Endodermal cell (in vitro differentiated cells): Measurements from ENCODE around the gene MAD2L2. TPM values are rescaled to one million over a fixed set of nuclear protein-coding genes. Genes with fewer than 3 reads are reported as not detected.

Experiments
- DNase-seq: peaks from one replicate; pipeline ENCODE4 v3.0.0-alpha.2; 2017
- H3K27ac ChIP-seq: 2 replicates; pipeline ENCODE4 v1.5.1; 2013; ENCODE audit warnings: mild to moderate bottlenecking, low read depth, low read length, moderate library complexity
- H3K27me3 ChIP-seq: 2 replicates; pipeline ENCODE4 v1.6.1; 2013; ENCODE audit warnings: mild to moderate bottlenecking, low read length, moderate library complexity; ENCODE audit not compliant: insufficient read depth, control insufficient read depth, poor library complexity, severe bottlenecking
- H3K36me3 ChIP-seq: 2 replicates; pipeline ENCODE4 v1.7.0; 2013; ENCODE audit warnings: mild to moderate bottlenecking, low read length, moderate library complexity; ENCODE audit not compliant: control insufficient read depth, insufficient read depth
- H3K4me1 ChIP-seq: one replicate; pipeline ENCODE4 v1.7.0; 2013; ENCODE audit warnings: low read length; ENCODE audit not compliant: control insufficient read depth, insufficient read depth
- H3K4me3 ChIP-seq: 2 replicates; pipeline ENCODE4 v1.5.1; 2013; ENCODE audit warnings: mild to moderate bottlenecking, low read length, moderate library complexity
- H3K9ac ChIP-seq: 2 replicates; pipeline ENCODE4 v1.6.1; 2013; ENCODE audit warnings: mild to moderate bottlenecking, low read length, moderate library complexity; ENCODE audit not compliant: poor library complexity, severe bottlenecking; ENCODE audit errors: extremely low read depth
- H3K9me3 ChIP-seq: 2 replicates; pipeline ENCODE4 v1.6.1; 2013; ENCODE audit warnings: mild to moderate bottlenecking, low read length, moderate library complexity; ENCODE audit not compliant: control insufficient read depth
- H3K27ac Mint-ChIP-seq: 2 replicates; pipeline ENCODE4 v1.8.0; 2020; ENCODE audit warnings: mixed read lengths
- H3K27me3 Mint-ChIP-seq: 2 replicates; pipeline ENCODE4 v1.8.0; 2021; ENCODE audit warnings: mild to moderate bottlenecking, mixed read lengths; ENCODE audit not compliant: insufficient read depth
- H3K36me3 Mint-ChIP-seq: 2 replicates; pipeline ENCODE4 v1.8.0; 2020; ENCODE audit warnings: low read depth, mixed read lengths
- H3K4me1 Mint-ChIP-seq: 2 replicates; pipeline ENCODE4 v1.8.0; 2020; ENCODE audit warnings: mixed read lengths
- H3K4me3 Mint-ChIP-seq: 2 replicates; pipeline ENCODE4 v1.8.0; 2020; ENCODE audit warnings: mild to moderate bottlenecking, moderate library complexity, mixed read lengths
- H3K9me3 Mint-ChIP-seq: 2 replicates; pipeline ENCODE4 v1.8.0; 2020; ENCODE audit warnings: mild to moderate bottlenecking, mixed read lengths
- CTCF ChIP-seq: fragments of 200-600 bp; sonication (generic); conservative IDR thresholded peaks from 2 replicates; pipeline ENCODE4 v1.5.0; 2021; ENCODE audit warnings: antibody characterized with exemption, mild to moderate bottlenecking
- WGBS, 2 experiments: methylation state at CpG; one replicate each; pipeline versions ENCODE4 v1.1.5 to v1.1.7; 2013; ENCODE audit warnings: missing lambda C conversion rate in 2 of 2, mixed read lengths in 1 of 2; ENCODE audit not compliant: insufficient coverage in 1 of 2, insufficient read length in 1 of 2; 5-methylcytosine and 5-hydroxymethylcytosine counted together
- total RNA-seq, 2 donors: library from RNA; stranded (reverse); fragmentation: NEBNext Ultra II Directional in 1 of 2; extraction: Animal tissue kit (Norgen Biotek cat#: 25700) in 1 of 2; gene quantifications; 2 replicates in 1 of 2; 3 replicates in 1 of 2; pipeline ENCODE4 v1.2.1, GENCODE V29; 2021

Gene MAD2L2
- total RNA-seq, 2 donors from 2014 or later, result 128 to 132 TPM

GRCh38 chr1:11649237-11649623 lies 31.7 kb downstream of the MAD2L2 start:
- no peak for DNase-seq
- H3K9ac ChIP-seq, result no peak overlapping the region
- no peaks in the 10 kb centered on the region for H3K4me1 ChIP-seq
- no peaks in the 10 kb centered on the region for H3K9me3 ChIP-seq
- WGBS, 2 experiments, result 40 to 41% methylated on average over 2 to 8 of the region's 9 CpGs
- Mint-ChIP-seq H3K36me3 (no peaks in the 10 kb centered on the region), H3K27me3 (peaks cover 46% of the 10 kb centered on the region), H3K4me3 (peak overlapping the region; percentile 10), H3K27ac (no peak overlapping the region), H3K9me3 (no peaks in the 10 kb centered on the region), H3K4me1 (peaks cover 2% of the 10 kb centered on the region)
- peaks cover 61% of the 10 kb centered on the region for H3K27me3 ChIP-seq
- no peak overlapping the region for H3K27ac ChIP-seq
- H3K4me3 ChIP-seq, result no peak overlapping the region
- no peak for TF ChIP-seq CTCF
- no peaks in the 10 kb centered on the region for H3K36me3 ChIP-seq

GRCh38 chr1:11648732-11649158 lies 32.2 kb downstream of the MAD2L2 start:
- Histone ChIP-seq H3K4me1 (no peaks in the 10 kb centered on the region), H3K9me3 (no peaks in the 10 kb centered on the region), H3K36me3 (no peaks in the 10 kb centered on the region), H3K9ac (no peak overlapping the region), H3K27me3 (peaks cover 57% of the 10 kb centered on the region), H3K27ac (no peak overlapping the region), H3K4me3 (no peak overlapping the region)
- Mint-ChIP-seq H3K36me3 (no peaks in the 10 kb centered on the region), H3K27me3 (peaks cover 44% of the 10 kb centered on the region), H3K4me3 (peak overlapping the region; percentile 10), H3K27ac (no peak overlapping the region), H3K4me1 (peaks cover 2% of the 10 kb centered on the region), H3K9me3 (no peaks in the 10 kb centered on the region)
- WGBS, 2 experiments, result 32 to 67% methylated on average over 1 to 25 of the region's 30 CpGs
- DNase-seq, result peak; percentile 89
- no peak for TF ChIP-seq CTCF

DNA sequence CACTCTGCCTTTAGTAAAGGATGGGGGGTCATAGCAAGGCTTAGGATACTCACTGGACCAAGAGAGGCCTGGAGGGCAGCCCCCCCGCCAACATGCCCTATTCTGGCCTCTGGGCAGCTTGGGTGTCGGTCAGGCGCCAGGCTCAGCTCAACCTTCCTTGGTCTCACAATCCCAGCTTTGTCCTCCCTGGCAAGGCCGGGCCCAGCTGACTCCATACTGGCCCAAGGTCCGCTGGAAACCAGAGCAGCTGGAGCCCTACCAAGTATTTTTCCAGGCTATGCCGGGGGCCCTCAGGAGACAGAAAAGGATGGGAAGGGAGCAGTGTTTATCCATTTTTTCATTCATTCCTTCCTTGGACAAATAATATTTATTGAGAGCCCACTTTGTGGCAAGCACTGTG lies 32.9 kb downstream of the MAD2L2 start:
- TF ChIP-seq CTCF, result no peak
- 83 to 88% methylated on average over 4 to 6 of the region's 6 CpGs for WGBS, 2 experiments
- DNase-seq, result no peak
- H3K27me3 ChIP-seq, result peaks cover 50% of the 10 kb centered on the region
- Mint-ChIP-seq H3K9me3 (no peaks in the 10 kb centered on the region), H3K36me3 (no peaks in the 10 kb centered on the region), H3K27me3 (peaks cover 41% of the 10 kb centered on the region), H3K27ac (no peak overlapping the region), H3K4me3 (no peak overlapping the region), H3K4me1 (peaks cover 2% of the 10 kb centered on the region)
- no peak overlapping the region for H3K4me3 ChIP-seq
- no peaks in the 10 kb centered on the region for H3K9me3 ChIP-seq
- H3K9ac ChIP-seq, result no peak overlapping the region
- H3K27ac ChIP-seq, result no peak overlapping the region
- H3K36me3 ChIP-seq, result no peaks in the 10 kb centered on the region
- no peaks in the 10 kb centered on the region for H3K4me1 ChIP-seq
